ENCODE results near the gene BFSP1.

- TF ChIP-seq NANOG (IDR thresholded peaks at IDR 0.05; ENCODE audit: borderline replicate concordance) (no peak), EZH2 (IDR thresholded peaks at IDR 0.05; ENCODE audit: low read depth, unreplicated experiment) (no peak), POLR2AphosphoS5 (IDR thresholded peaks at IDR 0.05; ENCODE audit: low read depth) (no peak), REST (IDR thresholded peaks at IDR 0.05; ENCODE audit: unreplicated experiment) (no peak), ZNF331 (CRISPR knock-in tag; IDR thresholded peaks at IDR 0.05; ENCODE audit: low read depth) (no peak), EZH2phosphoT487 (IDR thresholded peaks at IDR 0.05; ENCODE audit: unreplicated experiment) (no peak), ZNF114 (CRISPR knock-in tag; IDR thresholded peaks at IDR 0.05) (no peak), STAT1 (IDR thresholded peaks at IDR 0.05; ENCODE audit: unreplicated experiment) (no peak), CREB1 (CRISPR knock-in tag; IDR thresholded peaks at IDR 0.05; ENCODE audit: low read depth) (no peak)
- TF ChIP-seq, protein P1, sequence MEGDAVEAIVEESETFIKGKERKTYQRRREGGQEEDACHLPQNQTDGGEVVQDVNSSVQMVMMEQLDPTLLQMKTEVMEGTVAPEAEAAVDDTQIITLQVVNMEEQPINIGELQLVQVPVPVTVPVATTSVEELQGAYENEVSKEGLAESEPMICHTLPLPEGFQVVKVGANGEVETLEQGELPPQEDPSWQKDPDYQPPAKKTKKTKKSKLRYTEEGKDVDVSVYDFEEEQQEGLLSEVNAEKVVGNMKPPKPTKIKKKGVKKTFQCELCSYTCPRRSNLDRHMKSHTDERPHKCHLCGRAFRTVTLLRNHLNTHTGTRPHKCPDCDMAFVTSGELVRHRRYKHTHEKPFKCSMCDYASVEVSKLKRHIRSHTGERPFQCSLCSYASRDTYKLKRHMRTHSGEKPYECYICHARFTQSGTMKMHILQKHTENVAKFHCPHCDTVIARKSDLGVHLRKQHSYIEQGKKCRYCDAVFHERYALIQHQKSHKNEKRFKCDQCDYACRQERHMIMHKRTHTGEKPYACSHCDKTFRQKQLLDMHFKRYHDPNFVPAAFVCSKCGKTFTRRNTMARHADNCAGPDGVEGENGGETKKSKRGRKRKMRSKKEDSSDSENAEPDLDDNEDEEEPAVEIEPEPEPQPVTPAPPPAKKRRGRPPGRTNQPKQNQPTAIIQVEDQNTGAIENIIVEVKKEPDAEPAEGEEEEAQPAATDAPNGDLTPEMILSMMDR (conservative IDR thresholded peaks at IDR 0.05; ENCODE audit: low read depth in 2 of 2) = no peak
- TF ChIP-seq, protein P2, sequence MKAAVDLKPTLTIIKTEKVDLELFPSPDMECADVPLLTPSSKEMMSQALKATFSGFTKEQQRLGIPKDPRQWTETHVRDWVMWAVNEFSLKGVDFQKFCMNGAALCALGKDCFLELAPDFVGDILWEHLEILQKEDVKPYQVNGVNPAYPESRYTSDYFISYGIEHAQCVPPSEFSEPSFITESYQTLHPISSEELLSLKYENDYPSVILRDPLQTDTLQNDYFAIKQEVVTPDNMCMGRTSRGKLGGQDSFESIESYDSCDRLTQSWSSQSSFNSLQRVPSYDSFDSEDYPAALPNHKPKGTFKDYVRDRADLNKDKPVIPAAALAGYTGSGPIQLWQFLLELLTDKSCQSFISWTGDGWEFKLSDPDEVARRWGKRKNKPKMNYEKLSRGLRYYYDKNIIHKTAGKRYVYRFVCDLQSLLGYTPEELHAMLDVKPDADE (IDR thresholded peaks at IDR 0.05) = no peak
- TF ChIP-seq, protein P3, sequence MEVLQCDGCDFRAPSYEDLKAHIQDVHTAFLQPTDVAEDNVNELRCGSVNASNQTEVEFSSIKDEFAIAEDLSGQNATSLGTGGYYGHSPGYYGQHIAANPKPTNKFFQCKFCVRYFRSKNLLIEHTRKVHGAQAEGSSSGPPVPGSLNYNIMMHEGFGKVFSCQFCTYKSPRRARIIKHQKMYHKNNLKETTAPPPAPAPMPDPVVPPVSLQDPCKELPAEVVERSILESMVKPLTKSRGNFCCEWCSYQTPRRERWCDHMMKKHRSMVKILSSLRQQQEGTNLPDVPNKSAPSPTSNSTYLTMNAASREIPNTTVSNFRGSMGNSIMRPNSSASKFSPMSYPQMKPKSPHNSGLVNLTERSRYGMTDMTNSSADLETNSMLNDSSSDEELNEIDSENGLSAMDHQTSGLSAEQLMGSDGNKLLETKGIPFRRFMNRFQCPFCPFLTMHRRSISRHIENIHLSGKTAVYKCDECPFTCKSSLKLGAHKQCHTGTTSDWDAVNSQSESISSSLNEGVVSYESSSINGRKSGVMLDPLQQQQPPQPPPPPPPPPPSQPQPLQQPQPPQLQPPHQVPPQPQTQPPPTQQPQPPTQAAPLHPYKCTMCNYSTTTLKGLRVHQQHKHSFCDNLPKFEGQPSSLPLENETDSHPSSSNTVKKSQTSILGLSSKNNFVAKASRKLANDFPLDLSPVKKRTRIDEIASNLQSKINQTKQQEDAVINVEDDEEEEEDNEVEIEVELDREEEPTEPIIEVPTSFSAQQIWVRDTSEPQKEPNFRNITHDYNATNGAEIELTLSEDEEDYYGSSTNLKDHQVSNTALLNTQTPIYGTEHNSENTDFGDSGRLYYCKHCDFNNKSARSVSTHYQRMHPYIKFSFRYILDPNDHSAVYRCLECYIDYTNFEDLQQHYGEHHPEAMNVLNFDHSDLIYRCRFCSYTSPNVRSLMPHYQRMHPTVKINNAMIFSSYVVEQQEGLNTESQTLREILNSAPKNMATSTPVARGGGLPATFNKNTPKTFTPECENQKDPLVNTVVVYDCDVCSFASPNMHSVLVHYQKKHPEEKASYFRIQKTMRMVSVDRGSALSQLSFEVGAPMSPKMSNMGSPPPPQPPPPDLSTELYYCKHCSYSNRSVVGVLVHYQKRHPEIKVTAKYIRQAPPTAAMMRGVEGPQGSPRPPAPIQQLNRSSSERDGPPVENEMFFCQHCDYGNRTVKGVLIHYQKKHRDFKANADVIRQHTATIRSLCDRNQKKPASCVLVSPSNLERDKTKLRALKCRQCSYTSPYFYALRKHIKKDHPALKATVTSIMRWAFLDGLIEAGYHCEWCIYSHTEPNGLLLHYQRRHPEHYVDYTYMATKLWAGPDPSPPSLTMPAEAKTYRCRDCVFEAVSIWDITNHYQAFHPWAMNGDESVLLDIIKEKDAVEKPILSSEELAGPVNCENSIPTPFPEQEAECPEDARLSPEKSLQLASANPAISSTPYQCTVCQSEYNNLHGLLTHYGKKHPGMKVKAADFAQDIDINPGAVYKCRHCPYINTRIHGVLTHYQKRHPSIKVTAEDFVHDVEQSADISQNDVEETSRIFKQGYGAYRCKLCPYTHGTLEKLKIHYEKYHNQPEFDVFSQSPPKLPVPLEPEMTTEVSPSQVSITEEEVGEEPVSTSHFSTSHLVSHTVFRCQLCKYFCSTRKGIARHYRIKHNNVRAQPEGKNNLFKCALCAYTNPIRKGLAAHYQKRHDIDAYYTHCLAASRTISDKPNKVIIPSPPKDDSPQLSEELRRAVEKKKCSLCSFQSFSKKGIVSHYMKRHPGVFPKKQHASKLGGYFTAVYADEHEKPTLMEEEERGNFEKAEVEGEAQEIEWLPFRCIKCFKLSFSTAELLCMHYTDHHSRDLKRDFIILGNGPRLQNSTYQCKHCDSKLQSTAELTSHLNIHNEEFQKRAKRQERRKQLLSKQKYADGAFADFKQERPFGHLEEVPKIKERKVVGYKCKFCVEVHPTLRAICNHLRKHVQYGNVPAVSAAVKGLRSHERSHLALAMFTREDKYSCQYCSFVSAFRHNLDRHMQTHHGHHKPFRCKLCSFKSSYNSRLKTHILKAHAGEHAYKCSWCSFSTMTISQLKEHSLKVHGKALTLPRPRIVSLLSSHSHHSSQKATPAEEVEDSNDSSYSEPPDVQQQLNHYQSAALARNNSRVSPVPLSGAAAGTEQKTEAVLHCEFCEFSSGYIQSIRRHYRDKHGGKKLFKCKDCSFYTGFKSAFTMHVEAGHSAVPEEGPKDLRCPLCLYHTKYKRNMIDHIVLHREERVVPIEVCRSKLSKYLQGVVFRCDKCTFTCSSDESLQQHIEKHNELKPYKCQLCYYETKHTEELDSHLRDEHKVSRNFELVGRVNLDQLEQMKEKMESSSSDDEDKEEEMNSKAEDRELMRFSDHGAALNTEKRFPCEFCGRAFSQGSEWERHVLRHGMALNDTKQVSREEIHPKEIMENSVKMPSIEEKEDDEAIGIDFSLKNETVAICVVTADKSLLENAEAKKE (CRISPR knock-in tag; IDR thresholded peaks at IDR 0.05) = no peak
Measured at GRCh38 chr20:17473659-17474058, 57.5 kb downstream of the BFSP1 start.
